ENCODE results near the gene UNC80. TPM values are rescaled to one million over a fixed set of nuclear protein-coding genes. Genes with fewer than 3 reads are reported as not detected.

UNC80 gene
- total and polyA plus RNA-seq, 3 experiments from 2014 or later, result not detected

- Mint-ChIP-seq H3K4me1 (no peaks in the 10 kb centered on the region), H3K9me3 (peaks cover 0 to 4% (median 0%) of the 10 kb centered on the region in 5 donors), H3K27ac (no peak overlapping the region), H3K27me3 (peaks cover 2 to 10% of the 10 kb centered on the region in 2 donors), H3K36me3 (no peaks in the 10 kb centered on the region), H3K4me3 (no peak overlapping the region)
- Histone ChIP-seq H3K27ac (ENCODE audit: low read depth, low read length) (no peak overlapping the region), H3K4me3 (ENCODE audit: low read length) (no peak overlapping the region), H3K9me3 (ENCODE audit: low read length) (no peaks in the 10 kb centered on the region), H3K27me3 (ENCODE audit: insufficient read depth, low read length, poor library complexity, severe bottlenecking) (no peaks in the 10 kb centered on the region), H3K36me3 (ENCODE audit: insufficient read depth, low read length) (no peaks in the 10 kb centered on the region), H3K4me1 (ENCODE audit: insufficient read depth, low read length) (no peaks in the 10 kb centered on the region)
- ChIA-PET POLR2A (no interaction called here), CTCF (no interaction called here)
- DNase-seq, result no peak
Measured at GRCh38 chr2:209845666-209846065, 74.0 kb downstream of the UNC80 start.

- CTCF ChIA-PET, result no interaction called here
Measured at GRCh38 chr2:209864716-209865295, 93.2 kb downstream of the UNC80 start.

GRCh38 chr2:209868271-209868994 is 96.8 kb downstream of the UNC80 start:
- Histone ChIP-seq H3K9me3 (ENCODE audit: low read length) (no peaks in the 10 kb centered on the region), H3K27ac (ENCODE audit: low read depth, low read length) (no peak overlapping the region), H3K4me1 (ENCODE audit: insufficient read depth, low read length) (no peaks in the 10 kb centered on the region), H3K4me3 (ENCODE audit: low read length) (no peak overlapping the region), H3K27me3 (ENCODE audit: insufficient read depth, low read length, poor library complexity, severe bottlenecking) (no peaks in the 10 kb centered on the region), H3K36me3 (ENCODE audit: insufficient read depth, low read length) (no peaks in the 10 kb centered on the region)
- CTCF ChIA-PET, result no interaction called here
- Mint-ChIP-seq H3K9me3 (peaks cover 0 to 4% (median 0%) of the 10 kb centered on the region in 5 donors), H3K27me3 (peaks cover 0 to 2% of the 10 kb centered on the region in 2 donors), H3K36me3 (no peaks in the 10 kb centered on the region), H3K4me3 (no peak overlapping the region), H3K27ac (no peak overlapping the region), H3K4me1 (no peaks in the 10 kb centered on the region)
- POLR2A ChIA-PET, result no interaction called here
- DNase-seq, result no peak

More at GRCh38 chr2:209864716-209865295, 93.2 kb downstream of the UNC80 start:
- H3K27ac Mint-ChIP-seq, result no peak overlapping the region
- H3K9me3 Mint-ChIP-seq, result peaks cover 0 to 6% (median 0%) of the 10 kb centered on the region in 5 donors
- Histone ChIP-seq H3K36me3 (ENCODE audit: insufficient read depth, low read length) (no peaks in the 10 kb centered on the region), H3K27ac (ENCODE audit: low read depth, low read length) (no peak overlapping the region), H3K4me1 (ENCODE audit: insufficient read depth, low read length) (no peaks in the 10 kb centered on the region), H3K4me3 (ENCODE audit: low read length) (no peak overlapping the region), H3K9me3 (ENCODE audit: low read length) (no peaks in the 10 kb centered on the region), H3K27me3 (ENCODE audit: insufficient read depth, low read length, poor library complexity, severe bottlenecking) (no peaks in the 10 kb centered on the region)
- H3K4me3 Mint-ChIP-seq, result no peak overlapping the region
- peaks cover 0 to 2% of the 10 kb centered on the region in 2 donors for H3K27me3 Mint-ChIP-seq
- no peaks in the 10 kb centered on the region for H3K36me3 Mint-ChIP-seq
- H3K4me1 Mint-ChIP-seq, result no peaks in the 10 kb centered on the region
- POLR2A ChIA-PET, result no interaction called here
- no peak for DNase-seq

- no peak overlapping the region for H3K4me3 ChIP-seq (ENCODE audit: low read length)
- H3K27ac ChIP-seq (ENCODE audit: low read depth, low read length), result no peak overlapping the region
- H3K4me1 ChIP-seq (ENCODE audit: insufficient read depth, low read length), result no peaks in the 10 kb centered on the region
- Mint-ChIP-seq H3K36me3 (no peaks in the 10 kb centered on the region), H3K27me3 (peaks cover 0 to 4% of the 10 kb centered on the region in 2 donors), H3K4me1 (no peaks in the 10 kb centered on the region), H3K27ac (no peak overlapping the region), H3K9me3 (peaks cover 0 to 4% (median 0%) of the 10 kb centered on the region in 5 donors), H3K4me3 (no peak overlapping the region)
- H3K27me3 ChIP-seq (ENCODE audit: insufficient read depth, low read length, poor library complexity, severe bottlenecking), result no peaks in the 10 kb centered on the region
- no peaks in the 10 kb centered on the region for H3K9me3 ChIP-seq (ENCODE audit: low read length)
- POLR2A ChIA-PET, result no interaction called here
- DNase-seq, result no peak
- H3K36me3 ChIP-seq (ENCODE audit: insufficient read depth, low read length), result no peaks in the 10 kb centered on the region
- CTCF ChIA-PET, result no interaction called here
Measured at GRCh38 chr2:209870067-209870466, 98.4 kb downstream of the UNC80 start.

GRCh38 chr2:209872675-209873074 is 101.0 kb downstream of the UNC80 start:
- ChIA-PET CTCF (no interaction called here), POLR2A (no interaction called here)
- no peak overlapping the region for H3K27ac Mint-ChIP-seq
- H3K9me3 Mint-ChIP-seq, result peaks cover 0 to 4% (median 0%) of the 10 kb centered on the region in 5 donors
- no peaks in the 10 kb centered on the region for H3K4me1 ChIP-seq (ENCODE audit: insufficient read depth, low read length)
- H3K36me3 ChIP-seq (ENCODE audit: insufficient read depth, low read length), result no peaks in the 10 kb centered on the region
- H3K4me3 Mint-ChIP-seq, result no peak overlapping the region
- H3K27me3 ChIP-seq (ENCODE audit: insufficient read depth, low read length, poor library complexity, severe bottlenecking), result no peaks in the 10 kb centered on the region
- no peaks in the 10 kb centered on the region for H3K9me3 ChIP-seq (ENCODE audit: low read length)
- no peak overlapping the region for H3K4me3 ChIP-seq (ENCODE audit: low read length)
- H3K36me3 Mint-ChIP-seq, result no peaks in the 10 kb centered on the region
- DNase-seq, result no peak
- H3K27me3 Mint-ChIP-seq, result peaks cover 5 to 6% of the 10 kb centered on the region in 2 donors
- H3K27ac ChIP-seq (ENCODE audit: low read depth, low read length), result no peak overlapping the region
- no peaks in the 10 kb centered on the region for H3K4me1 Mint-ChIP-seq

GRCh38 chr2:209875270-209875669 is 103.6 kb downstream of the UNC80 start:
- Histone ChIP-seq H3K4me3 (ENCODE audit: low read length) (no peak overlapping the region), H3K27me3 (ENCODE audit: insufficient read depth, low read length, poor library complexity, severe bottlenecking) (no peaks in the 10 kb centered on the region), H3K9me3 (ENCODE audit: low read length) (no peaks in the 10 kb centered on the region), H3K4me1 (ENCODE audit: insufficient read depth, low read length) (no peaks in the 10 kb centered on the region), H3K27ac (ENCODE audit: low read depth, low read length) (no peak overlapping the region), H3K36me3 (ENCODE audit: insufficient read depth, low read length) (no peaks in the 10 kb centered on the region)
- Mint-ChIP-seq H3K36me3 (no peaks in the 10 kb centered on the region), H3K4me3 (no peak overlapping the region), H3K4me1 (no peaks in the 10 kb centered on the region), H3K27me3 (peaks cover 5% of the 10 kb centered on the region in 2 donors), H3K27ac (no peak overlapping the region), H3K9me3 (no peaks in the 10 kb centered on the region)
- ChIA-PET CTCF (no interaction called here), POLR2A (no interaction called here)
- no peak for DNase-seq

- H3K4me1 ChIP-seq (ENCODE audit: insufficient read depth, low read length), result no peaks in the 10 kb centered on the region
- Mint-ChIP-seq H3K4me3 (no peak overlapping the region), H3K4me1 (no peaks in the 10 kb centered on the region), H3K27me3 (peaks cover 5 to 8% of the 10 kb centered on the region in 2 donors), H3K9me3 (no peaks in the 10 kb centered on the region), H3K27ac (no peak overlapping the region), H3K36me3 (no peaks in the 10 kb centered on the region)
- H3K27me3 ChIP-seq (ENCODE audit: insufficient read depth, low read length, poor library complexity, severe bottlenecking), result no peaks in the 10 kb centered on the region
- no peaks in the 10 kb centered on the region for H3K9me3 ChIP-seq (ENCODE audit: low read length)
- no peak overlapping the region for H3K27ac ChIP-seq (ENCODE audit: low read depth, low read length)
- DNase-seq, result no peak
- no peaks in the 10 kb centered on the region for H3K36me3 ChIP-seq (ENCODE audit: insufficient read depth, low read length)
- ChIA-PET CTCF (no interaction called here), POLR2A (no interaction called here)
- H3K4me3 ChIP-seq (ENCODE audit: low read length), result no peak overlapping the region
Measured at GRCh38 chr2:209876211-209876610, 104.6 kb downstream of the UNC80 start.

GRCh38 chr2:209878701-209879100 is 107.1 kb downstream of the UNC80 start:
- Histone ChIP-seq H3K36me3 (ENCODE audit: insufficient read depth, low read length) (no peaks in the 10 kb centered on the region), H3K4me1 (ENCODE audit: insufficient read depth, low read length) (no peaks in the 10 kb centered on the region), H3K27me3 (ENCODE audit: insufficient read depth, low read length, poor library complexity, severe bottlenecking) (no peaks in the 10 kb centered on the region), H3K4me3 (ENCODE audit: low read length) (no peak overlapping the region), H3K9me3 (ENCODE audit: low read length) (no peaks in the 10 kb centered on the region), H3K27ac (ENCODE audit: low read depth, low read length) (no peak overlapping the region)
- H3K4me3 Mint-ChIP-seq, result no peak overlapping the region
- peaks cover 7 to 8% of the 10 kb centered on the region in 2 donors for H3K27me3 Mint-ChIP-seq
- POLR2A ChIA-PET, result no interaction called here
- no peaks in the 10 kb centered on the region for H3K4me1 Mint-ChIP-seq
- CTCF ChIA-PET, result no interaction called here
- H3K36me3 Mint-ChIP-seq, result no peaks in the 10 kb centered on the region
- H3K27ac Mint-ChIP-seq, result no peak overlapping the region
- DNase-seq, result no peak
- H3K9me3 Mint-ChIP-seq, result no peaks in the 10 kb centered on the region
